Esophagus mucosa (tissue), 1 donor: ENCODE measurements around the gene EML6. TPM values are rescaled to one million over a fixed set of nuclear protein-coding genes. Genes with fewer than 3 reads are reported as not detected.
A peak's percentile ranks its signal among the peaks of the same experiment; 100 is the strongest.
"Not testable (repeated sequence)": the region's sequence is repeated elsewhere in the genome, so short reads cannot be mapped to it uniquely, and the experiment has no call there.

Experiments
- ATAC-seq: fragments of 200-7000 bp; cut with Tn5 transposase; one replicate; pipeline ENCODE4 v1.9.1; 2020
- total RNA-seq: library from RNA; stranded (reverse); gene quantifications from one replicate; pipeline ENCODE4 v1.2.4, GENCODE V29; 2023
- donor health status: DM: yes; HTN: yes; CAD: no.

EML6 gene
- total RNA-seq, 1 donor from 2014 or later, result 5.2 TPM

DNA sequence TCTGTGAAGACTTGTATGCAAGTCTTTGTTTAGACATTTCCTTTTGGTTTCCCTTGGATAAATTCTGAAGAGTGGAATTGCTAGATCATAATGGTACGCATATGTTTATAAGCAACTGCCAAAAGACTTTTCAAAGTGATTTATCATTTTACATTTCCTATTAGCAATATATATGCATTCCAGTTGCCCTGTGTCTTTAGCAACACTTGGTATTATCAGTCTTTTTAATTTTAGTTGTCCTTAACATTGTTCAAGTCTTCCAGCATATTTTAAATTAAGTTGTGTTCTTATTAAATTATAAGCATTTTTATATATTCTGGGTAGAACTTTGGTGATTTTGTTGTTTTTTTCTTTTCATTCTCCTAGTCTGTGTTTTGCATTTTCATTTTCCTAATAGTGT is 81.8 kb downstream of the EML6 start:
- ATAC-seq, result no peak

GRCh38 chr2:54806975-54807374 is 83.5 kb downstream of the EML6 start:
- no peak for ATAC-seq

DNA sequence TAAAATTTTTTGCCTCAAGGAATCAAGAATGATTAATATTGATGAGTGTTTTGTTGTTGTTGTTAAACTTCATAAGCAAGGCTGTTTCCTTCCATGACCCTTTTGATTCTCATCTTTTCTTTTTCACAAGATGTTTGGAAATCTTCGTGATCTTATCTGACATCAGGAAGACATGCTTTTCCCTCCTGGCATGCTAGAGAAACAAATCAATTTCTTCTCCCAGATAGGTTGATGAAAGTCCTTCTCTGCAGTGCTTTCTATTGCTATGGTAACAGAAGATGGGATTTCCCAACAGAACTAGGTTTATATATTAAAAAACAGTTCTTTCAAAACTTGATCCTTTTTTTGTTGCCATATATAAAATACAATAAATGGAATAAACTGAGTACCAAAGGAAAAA is 85.2 kb downstream of the EML6 start:
- ATAC-seq, result no peak

- ATAC-seq, result peak; percentile 93
These were observed 86.4 kb downstream of the EML6 start for GRCh38 chr2:54809819-54810218.

- no peak for ATAC-seq
These were observed 86.8 kb downstream of the EML6 start for GRCh38 chr2:54810246-54810645.

DNA sequence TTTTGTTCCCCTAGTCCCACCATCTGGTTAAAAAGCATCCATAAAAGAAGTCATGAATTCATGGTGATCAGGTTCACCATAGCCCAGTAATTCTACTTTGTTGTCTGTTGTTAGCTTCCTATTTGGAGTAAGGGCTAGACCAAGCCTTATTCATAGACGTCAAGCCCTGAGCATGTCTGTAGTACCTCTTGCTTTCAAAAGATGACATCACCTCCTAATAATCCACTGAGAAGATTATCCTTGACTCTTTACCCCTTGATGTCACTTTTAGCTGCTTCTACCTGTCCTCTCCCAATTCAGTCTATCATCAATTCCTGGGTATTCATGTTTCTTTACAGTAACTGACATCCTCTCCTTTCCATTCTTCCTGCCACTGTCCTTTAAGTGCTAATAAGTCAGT is 90.1 kb downstream of the EML6 start:
- ATAC-seq, result peak; percentile 64

GRCh38 chr2:54814389-54815147 is 91.1 kb downstream of the EML6 start:
- ATAC-seq, result peak; percentile 74

GRCh38 chr2:54815148-54815539 is 91.7 kb downstream of the EML6 start:
- no peak for ATAC-seq

DNA sequence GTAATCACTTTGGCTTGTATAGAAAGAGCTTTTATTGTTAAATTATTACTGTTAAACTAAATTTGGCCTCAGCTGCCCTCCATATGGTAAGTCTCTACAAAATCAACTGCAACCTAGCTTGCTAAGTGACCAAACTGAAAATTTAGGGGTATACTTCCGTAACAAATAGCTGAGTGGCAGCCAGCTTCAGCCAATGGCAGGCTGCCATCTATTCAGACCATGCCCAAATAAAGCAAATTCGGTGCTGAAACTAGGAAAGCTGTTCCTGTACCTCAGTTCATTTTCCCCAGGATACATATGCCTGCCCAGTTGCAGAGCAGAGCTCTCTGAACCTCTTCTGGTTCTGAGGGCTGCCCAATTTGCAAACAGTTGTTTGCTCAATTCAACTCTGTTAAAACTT is 94.8 kb downstream of the EML6 start:
- no peak for ATAC-seq

- ATAC-seq, result no peak
These were observed 97.1 kb downstream of the EML6 start for GRCh38 chr2:54820558-54820957.

DNA sequence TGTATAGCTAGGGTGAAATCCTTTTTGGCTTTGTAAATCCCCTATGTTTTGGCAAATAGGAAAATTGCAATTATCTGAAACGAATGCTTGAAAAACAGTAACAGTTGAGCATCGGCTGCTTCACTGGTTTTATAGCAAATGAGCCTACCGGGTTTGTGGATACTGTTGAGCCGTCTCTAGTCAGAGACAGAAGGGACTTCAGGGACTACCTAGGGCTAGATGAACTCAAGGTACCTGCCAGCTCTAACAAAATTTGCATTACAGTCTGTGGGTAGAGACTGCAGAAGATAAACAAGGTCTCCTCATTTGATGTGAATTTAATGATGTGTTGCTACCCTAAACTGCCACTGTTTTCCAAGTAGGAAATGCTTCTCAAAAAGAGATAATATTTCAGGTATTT is 101.1 kb downstream of the EML6 start:
- ATAC-seq, result no peak

DNA sequence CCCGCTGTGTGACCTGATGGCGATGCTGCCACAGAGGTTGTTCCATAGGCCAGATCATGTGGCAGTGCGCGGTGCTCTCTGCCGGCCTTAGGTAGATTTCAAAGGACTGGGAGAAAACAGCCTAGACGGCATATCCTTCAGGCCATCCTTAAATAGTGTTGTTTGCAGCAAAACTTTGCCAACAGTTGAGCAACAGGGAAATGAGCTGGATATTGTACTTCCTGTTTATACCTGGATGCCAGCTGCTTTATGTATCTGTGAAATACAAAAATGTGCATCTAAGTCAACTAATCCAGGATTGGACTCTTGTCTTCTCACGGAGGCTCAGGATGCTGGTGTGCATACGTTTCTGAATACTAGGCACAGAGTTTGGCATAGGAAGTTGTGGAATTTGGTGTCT is 107.1 kb downstream of the EML6 start:
- no peak for ATAC-seq

DNA sequence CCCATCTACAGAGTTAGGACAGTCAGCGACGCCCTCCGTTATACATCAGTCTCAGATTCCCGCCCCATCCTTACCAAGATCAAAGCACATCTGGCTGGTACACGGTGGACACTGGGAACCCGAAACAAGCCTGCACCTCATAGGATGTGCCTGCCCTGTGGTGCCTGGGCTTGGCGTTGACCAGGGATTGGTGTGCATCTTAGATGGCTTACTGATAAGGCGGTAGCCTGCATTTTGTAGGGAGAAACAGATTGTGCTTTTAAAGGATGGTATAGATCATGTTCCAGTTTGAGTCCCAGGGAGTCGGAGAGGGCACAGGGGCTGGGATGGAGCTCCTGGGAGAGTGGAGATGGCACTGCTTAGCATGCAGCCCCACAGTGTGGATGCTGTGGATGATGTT is 108.0 kb downstream of the EML6 start:
- ATAC-seq, result no peak

DNA sequence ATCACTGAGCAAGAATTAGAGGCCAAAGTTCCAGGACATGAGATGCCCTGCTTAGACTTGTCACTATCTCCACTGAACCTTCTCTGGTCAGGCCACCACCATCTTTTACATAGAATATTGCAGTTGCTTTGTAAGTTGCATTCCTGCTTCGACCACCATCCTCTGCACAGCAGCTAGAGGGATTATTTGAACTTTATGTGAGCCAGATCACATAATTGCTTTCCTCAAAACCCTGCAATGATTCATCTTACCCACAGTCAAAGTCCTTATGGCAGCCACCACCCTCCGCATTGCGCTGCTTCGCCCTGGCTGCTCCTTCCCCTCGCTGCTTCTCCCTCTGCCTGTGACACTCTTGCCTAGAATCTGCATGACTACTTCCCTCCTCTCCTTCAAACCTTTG is 111.3 kb downstream of the EML6 start:
- ATAC-seq, result no peak

DNA sequence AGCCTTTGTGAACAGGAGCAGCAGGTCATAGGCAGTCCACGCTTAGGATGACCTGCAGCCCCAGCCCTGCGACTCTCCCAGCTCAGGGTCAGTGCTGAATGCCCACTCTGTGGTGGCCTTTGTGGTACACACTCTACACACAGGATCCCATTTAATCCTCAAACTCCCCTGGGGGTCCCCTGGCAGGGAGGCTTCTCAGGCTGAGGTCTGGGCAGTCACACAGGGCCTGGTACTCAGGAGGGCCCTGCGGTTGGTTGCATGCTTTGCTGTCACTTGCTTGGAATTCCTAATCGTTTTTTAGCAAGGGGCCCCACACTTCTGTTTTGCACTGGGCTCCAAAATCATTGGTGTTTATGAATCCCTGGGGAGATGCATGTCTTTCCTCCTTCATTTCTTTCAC is 113.0 kb downstream of the EML6 start:
- ATAC-seq, result no peak

DNA sequence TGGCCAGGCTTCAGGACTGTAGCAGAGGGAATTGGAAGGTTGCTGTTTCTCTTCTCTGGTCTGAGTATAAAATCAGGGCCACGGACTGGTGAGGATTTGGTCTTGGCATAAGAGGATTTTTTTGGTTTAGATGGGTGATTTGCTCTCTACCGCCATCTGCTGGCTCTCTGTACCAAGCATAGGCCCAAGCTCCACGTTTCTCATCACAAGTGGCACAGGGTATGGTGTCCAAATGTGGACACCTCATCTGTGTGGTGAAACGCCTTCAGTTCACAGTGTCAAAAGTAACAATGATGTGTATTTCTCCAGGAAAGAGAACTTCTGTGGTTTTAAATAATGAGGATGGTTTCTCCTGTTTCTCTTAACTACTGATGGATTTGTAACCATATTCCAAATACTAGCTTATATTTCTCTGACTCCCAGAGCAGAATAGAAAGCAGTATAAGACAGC is 115.1 kb downstream of the EML6 start:
- peak; percentile 89 for ATAC-seq

- ATAC-seq, result no peak
These were observed 116.2 kb downstream of the EML6 start for GRCh38 chr2:54839461-54840255.

DNA sequence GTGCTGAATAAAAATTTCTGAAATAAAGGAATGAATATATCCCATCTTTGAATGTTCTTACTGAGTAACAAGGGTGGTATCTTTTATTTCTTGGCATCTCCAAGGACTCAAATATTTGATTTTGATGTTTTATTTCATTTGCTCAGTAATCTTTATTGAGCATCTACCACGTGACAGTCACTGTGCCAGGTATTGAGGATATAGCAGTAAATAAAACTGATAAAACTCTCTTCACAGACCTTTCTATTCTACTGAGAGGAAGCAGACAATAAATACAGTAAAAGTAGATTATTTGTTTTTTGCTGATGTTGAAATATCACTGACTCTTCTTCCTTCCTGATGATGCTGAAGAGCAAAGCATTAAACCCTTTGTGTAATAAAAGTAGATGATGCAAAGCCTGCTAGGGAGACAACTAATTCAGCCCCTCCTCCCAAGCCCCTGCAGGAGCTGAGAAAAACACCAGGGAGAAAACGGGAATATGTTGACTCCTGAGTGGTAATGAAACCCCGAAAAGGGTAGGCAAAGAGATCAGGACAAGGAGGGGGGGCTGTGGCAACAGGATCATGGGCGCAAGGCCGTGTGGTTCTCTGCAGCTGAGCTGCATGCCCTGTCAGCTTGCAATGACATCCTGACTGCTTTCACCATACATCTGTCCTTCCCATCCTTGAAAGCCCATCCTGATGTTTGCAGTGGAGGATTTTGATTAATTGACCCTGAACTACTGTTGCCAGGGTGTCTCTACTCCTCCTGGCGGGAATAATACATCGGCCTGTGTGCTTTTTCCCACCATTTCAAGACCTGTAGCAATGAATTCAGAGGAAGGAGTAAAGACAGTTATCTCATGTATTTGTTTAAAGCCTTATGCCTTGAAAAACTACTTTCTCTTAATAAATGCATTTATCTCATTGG is 117.4 kb downstream of the EML6 start:
- no peak for ATAC-seq

DNA sequence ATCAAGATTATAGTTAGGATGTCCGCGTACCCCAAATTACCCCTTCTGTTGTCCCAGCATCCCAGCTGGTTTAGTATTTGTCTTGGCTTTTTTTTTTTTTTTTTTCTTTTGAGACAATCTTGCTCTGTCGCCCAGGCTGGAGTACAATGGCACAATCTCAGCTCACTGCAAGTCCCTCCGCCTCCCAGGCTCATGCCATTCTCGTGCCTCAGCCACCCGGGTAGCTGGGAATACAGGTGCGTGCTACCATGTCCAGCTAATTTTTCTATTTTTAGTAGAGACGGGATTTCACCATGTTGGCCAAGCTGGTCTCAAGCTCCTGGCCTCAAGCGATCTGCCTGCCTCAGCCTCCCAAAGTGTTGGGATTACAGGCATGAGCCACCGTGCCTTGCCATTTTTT is 118.0 kb downstream of the EML6 start:
- ATAC-seq, result not testable (repeated sequence)

GRCh38 chr2:54845094-54845493 is 121.6 kb downstream of the EML6 start:
- no peak for ATAC-seq

DNA sequence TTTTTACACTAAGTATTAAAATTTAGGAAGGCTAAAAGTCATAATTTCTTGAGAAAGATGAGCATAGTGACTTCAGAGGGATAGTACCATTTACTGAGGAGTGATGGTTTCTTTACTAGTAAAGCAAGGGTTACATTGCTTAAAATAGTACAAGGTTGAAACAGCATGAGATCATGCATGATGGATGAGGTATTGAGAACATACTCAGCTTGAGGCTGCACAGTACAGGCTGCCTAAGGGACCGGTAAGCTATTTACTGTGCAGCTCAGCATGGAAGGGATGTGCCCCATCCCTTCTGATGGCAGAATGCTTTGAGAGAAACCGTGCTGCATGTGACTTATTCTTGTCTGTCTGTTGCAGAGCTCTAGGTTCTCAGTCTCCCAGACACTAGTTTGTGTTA is 122.1 kb downstream of the EML6 start:
- ATAC-seq, result no peak

GRCh38 chr2:54850171-54851122 is 127.0 kb downstream of the EML6 start:
- ATAC-seq, result no peak
